Gastrocnemius medialis (tissue), 4 donors: ENCODE results near the gene COLEC11.

Experiments
- POLR2A ChIP-seq, 2 donors: fragments of 450-650 bp; IDR thresholded peaks; one replicate each; pipeline ENCODE4 v1.6.1; 2017; ENCODE audit warnings: antibody characterized with exemption in 2 of 2, mild to moderate bottlenecking in 2 of 2, moderate library complexity in 2 of 2
- TF ChIP-seq, protein P1 (sequence below), 5 experiments: fragments of 450-650 bp in 3 of 5; fragments of 200-600 bp in 2 of 5; sonication (generic) in 2 of 5; IDR thresholded peaks in 4 of 5; conservative IDR thresholded peaks in 1 of 5; 1 replicate in 4 of 5; 2 replicates in 1 of 5; pipeline ENCODE4 v1.5.1; 2016 to 2019; ENCODE audit warnings: antibody characterized with exemption in 5 of 5, mild to moderate bottlenecking in 3 of 5, moderate library complexity in 3 of 5

DNA sequence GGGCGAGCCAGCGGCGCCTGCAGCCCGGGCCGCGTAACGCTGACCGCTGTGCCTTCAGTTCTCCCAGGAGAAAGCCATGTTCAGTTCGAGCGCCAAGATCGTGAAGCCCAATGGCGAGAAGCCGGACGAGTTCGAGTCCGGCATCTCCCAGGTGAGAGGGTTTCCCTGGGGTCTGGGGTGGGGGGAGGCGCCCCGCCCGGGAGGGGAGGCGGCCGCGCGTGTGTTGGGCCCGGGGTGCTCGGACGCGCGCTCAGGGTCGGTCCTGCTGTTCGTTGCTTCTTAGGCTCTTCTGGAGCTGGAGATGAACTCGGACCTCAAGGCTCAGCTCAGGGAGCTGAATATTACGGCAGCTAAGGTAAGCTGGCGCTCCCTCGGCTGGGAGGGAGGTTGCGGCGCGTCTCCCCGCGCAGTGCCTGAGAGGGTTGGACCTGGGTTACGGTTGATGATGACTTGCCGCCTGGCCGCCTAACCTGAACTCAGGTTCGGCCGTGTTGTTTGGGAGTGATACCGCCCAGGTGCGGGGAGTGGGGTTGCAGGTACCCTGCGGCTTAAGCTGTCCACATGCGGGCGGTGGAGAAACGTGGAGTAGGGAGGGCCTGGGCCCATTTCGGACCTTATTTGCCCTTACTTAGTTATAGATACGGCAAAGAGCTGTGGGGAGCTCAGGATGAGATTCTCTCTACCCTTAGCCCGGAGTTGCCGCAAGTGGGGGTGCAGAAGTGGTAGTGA, 19.2 kb upstream of the COLEC11 start:
- TF ChIP-seq POLR2A (IDR thresholded peaks at IDR 0.05) = no peak
- TF ChIP-seq, protein P1, sequence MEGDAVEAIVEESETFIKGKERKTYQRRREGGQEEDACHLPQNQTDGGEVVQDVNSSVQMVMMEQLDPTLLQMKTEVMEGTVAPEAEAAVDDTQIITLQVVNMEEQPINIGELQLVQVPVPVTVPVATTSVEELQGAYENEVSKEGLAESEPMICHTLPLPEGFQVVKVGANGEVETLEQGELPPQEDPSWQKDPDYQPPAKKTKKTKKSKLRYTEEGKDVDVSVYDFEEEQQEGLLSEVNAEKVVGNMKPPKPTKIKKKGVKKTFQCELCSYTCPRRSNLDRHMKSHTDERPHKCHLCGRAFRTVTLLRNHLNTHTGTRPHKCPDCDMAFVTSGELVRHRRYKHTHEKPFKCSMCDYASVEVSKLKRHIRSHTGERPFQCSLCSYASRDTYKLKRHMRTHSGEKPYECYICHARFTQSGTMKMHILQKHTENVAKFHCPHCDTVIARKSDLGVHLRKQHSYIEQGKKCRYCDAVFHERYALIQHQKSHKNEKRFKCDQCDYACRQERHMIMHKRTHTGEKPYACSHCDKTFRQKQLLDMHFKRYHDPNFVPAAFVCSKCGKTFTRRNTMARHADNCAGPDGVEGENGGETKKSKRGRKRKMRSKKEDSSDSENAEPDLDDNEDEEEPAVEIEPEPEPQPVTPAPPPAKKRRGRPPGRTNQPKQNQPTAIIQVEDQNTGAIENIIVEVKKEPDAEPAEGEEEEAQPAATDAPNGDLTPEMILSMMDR (IDR thresholded peaks at IDR 0.05 in 4 of 5, conservative IDR thresholded peaks at IDR 0.05 in 1 of 5) = no peak
